GM18502 (cell line): ENCODE results near the gene ERBB4.

Source experiments
- ATAC-seq: cut with Tn5 transposase; IDR thresholded peaks from one replicate; pipeline ENCODE4 v1.9.1; 2021; ENCODE audit warnings: mild to moderate bottlenecking; ENCODE audit not compliant: unreplicated experiment, poor library complexity

Gene ERBB4

DNA sequence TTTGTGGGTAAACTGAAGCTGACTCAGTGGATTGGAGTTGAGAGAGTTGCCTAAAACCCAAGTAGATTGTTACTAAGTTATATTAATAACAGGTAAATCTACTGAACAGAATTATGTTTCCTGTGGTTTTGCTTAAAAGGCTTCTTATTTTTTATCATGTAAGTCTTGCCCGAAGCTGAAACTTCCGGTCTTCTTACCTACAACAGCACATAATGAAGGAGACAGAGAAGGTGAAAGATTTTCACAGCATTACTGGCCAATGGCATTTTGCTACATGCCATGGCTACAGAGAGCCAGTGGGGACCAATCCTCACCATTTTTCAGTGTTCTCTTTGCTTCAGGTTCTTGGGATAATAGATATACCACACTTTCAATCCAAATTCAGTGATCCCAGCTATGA is 220.0 kb downstream of the ERBB4 start:
- ATAC-seq, result no peak

DNA sequence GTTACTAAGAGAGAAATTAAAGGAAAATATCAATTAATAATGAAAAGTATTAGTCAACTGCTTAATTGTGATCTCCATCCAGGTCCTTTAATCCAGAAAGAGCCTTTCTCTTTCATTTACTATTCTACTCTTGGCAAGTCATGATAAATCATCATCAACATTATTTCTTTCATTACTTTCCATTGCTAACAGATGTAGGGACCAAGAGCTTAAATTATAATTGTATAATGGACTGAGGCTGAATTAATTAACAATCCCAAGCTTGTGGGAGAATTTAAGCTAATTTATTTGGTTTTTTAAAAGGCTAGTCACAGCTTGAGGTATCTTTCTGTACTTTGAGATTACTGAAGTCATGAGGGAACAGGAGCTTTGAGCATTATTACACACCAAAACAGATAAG is 223.9 kb downstream of the ERBB4 start:
- no peak for ATAC-seq

DNA sequence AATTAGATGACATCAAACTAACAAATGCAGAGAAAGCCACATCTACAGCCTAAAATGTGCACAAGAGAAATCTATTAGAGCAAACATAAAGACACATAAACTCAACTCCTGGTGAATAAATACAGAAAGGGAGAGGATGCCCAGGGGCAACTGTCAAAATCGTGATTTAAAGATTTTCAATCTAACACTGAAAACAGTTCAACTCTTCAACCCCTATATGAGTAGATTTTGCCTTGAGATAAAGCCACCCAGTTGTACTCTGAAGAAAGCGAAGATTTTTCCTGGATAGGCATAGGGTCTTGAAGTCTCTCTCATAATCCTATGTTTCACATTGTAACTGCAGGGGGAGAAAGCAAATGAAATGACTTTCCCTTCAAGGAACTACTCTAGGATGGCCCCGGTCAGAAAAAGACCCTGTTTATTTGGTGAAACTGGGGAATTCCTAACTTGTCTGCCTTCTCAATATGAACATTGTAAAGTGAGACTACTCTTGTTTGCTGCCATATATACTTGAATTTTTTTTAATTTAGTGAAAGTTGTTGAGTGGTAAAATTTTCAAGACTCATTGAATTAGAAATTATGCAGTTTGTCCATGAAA is 226.7 kb downstream of the ERBB4 start:
- ATAC-seq, result no peak

DNA sequence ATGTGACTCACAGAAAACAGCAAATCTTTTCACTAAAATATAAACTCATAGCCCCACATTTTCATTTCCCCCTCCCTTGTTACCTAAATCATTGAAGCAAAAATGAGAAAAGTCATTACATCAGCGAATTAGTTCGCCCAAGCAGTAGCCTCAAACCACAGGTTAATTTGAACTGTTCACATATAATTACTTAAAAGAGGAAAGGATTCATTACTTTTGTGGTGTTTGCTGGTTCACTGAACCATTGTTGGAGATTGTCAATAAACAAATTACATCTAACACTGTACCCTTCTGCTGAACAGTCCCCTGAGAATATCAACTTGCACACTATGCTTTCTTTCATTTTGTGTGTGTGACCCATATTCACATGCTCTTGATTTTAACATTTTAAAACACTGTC is 238.7 kb downstream of the ERBB4 start:
- ATAC-seq, result no peak

DNA sequence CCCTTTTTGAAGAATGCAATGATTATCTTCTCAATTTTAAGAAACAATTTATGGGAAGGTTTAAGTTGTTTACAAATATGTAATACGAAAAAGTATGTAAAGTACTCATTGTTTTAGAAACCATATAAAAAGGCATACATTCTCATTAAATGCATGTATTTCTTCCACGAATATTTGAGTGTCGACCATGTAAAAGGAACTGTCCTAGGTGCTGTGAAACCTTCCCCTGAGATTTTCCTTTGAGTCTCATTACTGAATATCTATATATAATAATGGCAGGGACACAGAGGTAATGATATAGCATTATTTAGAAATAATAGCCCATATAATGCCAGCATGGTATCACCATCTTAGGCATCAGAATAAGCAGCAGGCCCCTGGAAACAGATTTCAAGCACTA is 239.3 kb downstream of the ERBB4 start:
- no peak for ATAC-seq

DNA sequence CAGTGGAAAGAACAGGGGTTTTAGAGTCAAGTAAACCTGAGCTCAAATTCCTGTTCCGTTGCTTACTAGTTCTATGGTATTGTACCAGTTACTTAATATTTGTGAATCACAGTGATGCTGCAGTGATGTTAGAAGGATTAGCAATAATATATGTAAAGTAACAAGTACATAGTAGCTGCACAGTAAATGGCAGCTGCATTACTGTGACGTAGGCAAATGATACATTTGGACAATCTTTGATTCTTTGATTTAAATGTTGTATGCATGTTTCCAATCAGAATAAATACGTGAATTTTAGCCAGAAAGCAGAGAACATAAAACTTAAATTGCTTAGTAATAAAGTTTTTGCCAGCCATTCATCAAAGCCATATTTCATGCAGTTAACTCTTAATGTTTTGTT is 243.0 kb downstream of the ERBB4 start:
- ATAC-seq, result no peak

DNA sequence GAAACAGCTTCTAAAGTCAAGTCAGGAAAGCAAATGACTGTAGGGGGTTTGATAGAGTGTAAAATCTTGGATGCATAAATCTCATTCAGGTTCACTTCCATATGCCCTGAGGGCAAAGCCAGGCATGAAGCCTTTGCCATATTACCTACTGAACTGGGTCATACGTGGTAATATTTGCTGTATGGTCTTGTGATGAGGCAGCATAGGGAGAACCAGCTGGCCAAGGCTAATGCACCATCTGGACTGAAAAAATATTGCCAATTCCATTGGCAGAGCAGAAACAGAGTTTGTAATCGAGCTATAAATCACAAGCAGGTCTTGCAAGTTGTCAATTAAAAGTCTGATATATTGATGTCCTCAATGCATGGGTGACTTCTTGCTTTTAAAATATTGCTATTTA is 243.8 kb downstream of the ERBB4 start:
- no peak for ATAC-seq

DNA sequence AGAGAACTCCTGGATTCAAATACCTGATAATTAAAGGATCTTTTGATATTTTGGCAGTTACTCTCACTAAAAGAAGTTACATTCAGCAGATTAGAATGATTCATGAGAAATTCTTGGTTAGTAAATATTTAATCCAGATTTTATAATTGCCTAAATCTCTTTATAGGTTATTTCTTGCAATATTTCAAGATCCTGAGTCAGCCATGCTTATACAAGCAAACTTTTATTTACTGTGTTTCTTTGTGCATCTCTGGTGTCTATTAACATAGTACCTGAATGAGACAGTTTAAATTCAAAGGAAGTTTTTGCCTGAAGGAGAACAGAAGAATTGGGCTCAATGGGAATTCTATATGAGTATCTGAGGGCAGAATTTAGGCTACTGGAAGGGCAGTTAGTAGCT is 249.3 kb downstream of the ERBB4 start:
- ATAC-seq, result no peak

DNA sequence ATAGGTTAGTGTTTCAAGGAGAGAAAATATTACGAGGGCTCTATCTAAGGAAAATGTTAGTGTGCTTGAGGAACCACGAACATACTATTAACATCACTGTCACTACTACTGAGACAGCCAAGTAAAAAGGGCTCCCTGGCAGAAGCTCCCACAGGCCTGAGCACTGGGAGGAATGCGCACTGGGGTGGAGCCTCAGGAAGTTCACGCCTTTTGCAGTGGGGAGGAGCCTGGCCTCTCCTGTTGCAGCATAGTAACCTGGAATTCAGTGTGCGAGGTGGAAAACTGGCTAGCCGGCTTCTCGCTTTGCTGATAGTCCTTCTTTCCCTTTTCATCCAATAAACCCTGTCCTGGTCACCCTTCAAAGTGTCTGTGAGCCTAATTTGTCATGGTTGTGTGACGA is 250.3 kb downstream of the ERBB4 start:
- ATAC-seq, result no peak

DNA sequence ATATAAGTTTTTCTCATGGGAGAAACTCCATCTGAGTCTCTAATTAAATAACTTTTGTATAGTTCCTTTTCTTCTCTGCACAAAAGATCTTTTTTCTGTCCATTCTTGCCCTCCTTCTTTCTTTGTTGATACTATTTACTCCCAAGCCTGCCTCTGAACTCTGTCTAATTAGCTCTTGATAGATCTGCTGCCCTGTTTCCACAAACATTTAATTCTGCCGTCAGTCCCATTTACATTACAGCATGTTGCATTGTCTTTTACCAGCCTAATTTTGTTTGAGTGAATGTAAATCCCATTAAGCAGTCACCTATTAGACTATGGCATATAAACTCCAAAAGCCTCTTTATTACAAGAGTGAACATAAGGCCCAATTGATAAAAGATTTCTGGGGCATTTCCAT is 254.4 kb downstream of the ERBB4 start:
- ATAC-seq, result no peak

DNA sequence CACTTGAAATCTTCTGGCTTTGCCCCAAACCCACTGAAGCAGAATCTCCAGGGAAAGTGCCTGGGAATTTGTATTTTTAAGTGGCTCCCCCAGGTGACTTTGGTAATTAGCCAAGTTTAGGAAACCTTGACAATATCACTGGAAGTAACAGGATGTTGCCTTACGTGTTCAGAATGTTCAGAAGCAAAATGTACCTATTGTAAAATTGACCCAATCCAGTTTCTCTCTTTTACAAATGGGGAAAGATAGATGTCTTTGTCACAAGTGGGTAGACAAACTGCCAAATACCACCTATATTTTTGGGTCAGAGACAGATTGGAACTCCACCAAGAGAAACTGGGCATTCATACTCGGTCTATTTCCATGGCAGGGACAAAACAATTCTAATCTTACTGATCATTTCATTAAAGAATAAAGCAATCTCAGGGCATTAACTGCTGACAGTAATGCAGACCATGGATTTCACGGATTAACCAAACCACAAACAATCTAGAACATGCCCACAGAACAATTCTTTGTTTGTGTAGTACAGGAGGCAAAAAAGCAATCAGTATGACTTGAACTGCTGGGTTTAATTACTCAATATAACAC is 255.8 kb downstream of the ERBB4 start:
- ATAC-seq, result no peak

DNA sequence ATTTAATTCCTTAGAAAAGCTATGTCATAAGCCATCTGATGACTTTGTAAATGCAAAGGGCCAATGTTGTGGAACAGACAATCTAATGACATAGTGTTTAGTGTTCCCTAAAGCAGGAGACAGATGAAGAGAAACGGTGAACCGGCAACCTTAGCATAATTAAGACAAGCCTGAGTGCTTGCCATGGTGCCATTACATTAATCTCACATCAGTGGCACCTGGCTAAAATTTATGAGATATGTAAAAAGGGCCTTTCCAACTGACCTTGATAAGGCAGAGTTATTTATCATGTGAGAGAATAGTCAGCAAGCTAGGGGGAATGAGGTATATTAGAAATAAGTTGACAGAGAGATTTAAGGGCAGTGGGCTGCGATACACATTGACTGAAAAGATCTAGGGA is 261.8 kb downstream of the ERBB4 start:
- ATAC-seq, result no peak

DNA sequence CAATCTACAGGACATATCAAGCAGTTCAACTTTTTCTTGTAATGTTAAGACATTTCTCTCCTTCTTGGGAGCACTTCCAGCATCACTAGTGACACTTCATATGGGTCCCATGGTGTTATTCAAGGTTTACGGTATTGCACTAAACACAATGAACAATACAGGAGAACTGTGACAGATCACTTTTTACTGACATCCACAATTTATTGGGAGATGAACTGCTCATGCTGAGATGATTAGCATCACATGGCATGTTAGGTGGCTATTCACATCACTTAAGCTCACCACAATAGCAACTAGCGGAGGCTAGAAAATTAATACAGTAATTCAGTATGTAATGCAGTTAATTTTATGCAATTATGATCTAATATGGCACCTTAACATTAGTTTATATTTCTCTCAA is 264.4 kb downstream of the ERBB4 start:
- no peak for ATAC-seq

DNA sequence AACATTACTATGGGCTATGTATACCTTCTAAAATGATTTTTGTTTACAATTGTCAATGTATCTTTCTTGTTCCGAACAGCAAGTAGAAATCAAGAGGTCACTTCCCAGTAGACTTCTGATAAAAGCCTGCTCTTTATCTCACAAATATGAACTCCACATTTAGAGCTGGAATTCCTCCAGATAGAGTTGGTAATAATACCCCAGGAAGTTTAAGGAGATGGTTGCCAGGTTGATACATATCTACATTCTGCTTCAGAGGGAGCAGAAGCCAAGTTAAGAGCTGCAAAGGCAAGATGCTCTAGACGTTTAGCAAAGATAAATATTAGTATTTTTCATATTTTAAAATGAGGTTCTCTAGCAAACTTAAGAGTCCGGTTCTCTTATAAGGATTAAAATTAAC is 267.0 kb downstream of the ERBB4 start:
- ATAC-seq, result no peak

DNA sequence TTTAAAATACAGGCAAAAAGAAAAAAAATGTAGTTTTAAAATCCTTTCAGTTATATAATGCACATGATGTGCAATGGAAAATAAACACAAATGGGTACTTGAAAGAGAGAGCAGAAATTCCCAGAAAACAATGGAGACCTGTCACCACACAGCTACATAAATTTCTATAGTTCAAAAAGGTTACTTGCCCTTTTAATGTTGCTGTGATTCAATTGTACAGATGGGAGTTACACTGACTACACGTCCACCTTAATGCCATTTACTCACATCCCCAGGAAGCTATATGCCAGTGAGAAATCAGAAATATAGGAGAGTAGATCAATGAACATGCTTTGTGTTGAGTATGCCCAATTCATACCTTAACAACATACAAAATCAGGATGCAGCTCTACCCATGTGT is 269.6 kb downstream of the ERBB4 start:
- no peak for ATAC-seq

DNA sequence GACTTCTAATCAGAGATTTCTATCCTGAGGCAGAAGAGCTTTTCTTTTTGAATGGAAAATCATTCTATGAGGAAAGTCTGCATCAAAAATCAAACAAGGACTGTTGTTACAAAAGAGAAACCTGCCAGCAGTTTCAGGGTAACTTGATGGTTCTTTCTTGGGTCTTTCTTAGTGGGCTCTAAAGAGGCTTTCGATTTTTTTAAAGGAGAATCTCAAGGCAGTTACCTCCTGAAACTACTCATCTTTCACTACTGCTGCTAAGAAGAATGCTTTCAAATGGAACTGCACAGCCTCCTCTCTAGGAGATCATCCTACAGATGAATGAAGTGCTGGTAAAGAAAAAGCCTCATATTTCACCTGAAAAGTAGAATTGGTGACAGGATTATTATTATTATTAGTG is 272.3 kb downstream of the ERBB4 start:
- no peak for ATAC-seq

DNA sequence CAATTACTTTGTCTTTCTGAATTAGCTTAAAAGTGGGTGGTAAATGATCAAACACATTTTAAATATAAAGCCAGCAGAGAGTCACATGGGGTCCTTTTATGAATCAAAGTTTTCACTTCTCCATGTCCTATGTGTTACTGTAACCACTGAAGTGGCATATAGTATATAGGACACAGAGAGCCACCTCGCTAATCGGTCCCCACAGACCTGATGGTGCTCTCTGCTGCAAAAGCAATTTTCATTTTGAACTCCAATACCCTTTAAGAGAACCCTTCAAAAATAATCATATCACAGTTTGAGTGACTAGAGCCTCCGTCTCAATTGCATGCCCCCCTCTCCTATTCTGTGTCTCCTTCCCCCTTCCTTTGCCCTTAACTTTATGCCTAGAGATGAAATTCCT is 272.8 kb downstream of the ERBB4 start:
- no peak for ATAC-seq

DNA sequence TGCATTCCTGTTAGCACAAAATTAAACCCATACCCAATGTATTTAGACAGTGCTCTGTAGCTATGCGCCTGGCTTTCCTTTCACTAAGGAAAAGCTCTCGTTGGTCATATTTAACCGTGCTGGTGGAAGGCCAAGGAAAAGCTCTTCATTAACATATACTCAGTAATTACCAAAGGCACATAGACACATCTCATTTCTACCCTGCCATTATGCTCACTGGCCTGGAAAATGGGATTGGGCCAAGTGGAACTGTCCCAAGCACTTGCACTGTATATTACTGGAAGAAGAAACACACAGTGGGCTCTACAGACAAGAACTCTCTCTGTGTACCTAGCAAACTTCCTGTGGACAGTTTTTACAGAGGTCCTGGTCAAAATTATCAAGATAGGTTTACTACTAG is 274.4 kb downstream of the ERBB4 start:
- no peak for ATAC-seq

DNA sequence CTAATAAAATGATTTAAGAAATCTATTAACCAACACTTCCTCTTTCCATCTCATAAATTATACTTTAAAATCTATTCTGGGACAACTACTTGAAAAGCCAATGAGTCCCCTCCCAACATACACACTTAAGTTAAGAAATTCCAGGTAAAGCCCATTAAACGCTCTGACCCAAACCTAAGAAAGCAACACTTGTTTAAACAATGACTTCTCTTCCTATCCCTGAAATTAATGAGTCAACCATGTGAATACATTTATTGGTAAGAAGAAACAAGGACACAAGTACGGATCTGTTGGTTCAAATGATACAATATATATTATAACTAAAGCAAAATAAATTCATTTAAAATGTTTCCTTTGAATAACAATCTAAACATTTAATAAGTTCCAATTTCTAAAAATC is 279.4 kb downstream of the ERBB4 start:
- ATAC-seq, result no peak

DNA sequence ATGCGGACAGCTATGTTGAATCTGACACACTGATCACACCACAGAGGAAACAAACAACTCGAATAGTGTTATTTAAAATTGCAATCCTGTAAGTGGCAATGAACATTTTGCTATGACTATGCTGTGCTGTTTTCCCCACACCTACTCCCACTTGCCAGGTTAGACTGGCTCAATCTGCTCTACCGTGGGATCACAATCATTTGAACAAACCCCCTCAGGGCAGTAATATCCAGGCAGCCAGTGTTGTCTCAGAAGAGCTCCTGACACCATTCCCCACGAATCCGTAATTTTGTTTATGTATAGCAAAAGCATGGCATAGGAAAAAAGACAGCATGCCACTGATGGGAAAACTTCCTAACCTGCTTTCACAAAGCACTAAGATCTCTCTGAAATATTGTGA is 284.3 kb downstream of the ERBB4 start:
- no peak for ATAC-seq

DNA sequence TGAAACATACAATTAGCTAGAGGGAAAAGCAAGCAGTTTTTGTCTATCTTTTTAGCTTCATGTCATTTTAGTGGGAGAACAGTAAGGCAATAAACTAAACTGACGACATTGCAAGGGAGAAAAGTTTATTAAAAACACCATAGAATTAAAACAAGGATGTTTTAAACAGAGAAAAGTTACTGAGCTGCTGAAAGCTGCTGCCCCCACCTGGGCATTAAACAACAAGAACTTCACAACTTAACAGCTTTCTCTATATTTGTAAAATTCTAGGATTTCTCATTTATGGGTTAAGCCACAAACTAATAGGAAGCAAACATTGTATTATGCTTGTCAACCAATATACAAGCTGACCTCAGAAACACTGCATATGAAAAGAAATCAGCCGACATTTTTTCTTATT is 289.2 kb downstream of the ERBB4 start:
- no peak for ATAC-seq

DNA sequence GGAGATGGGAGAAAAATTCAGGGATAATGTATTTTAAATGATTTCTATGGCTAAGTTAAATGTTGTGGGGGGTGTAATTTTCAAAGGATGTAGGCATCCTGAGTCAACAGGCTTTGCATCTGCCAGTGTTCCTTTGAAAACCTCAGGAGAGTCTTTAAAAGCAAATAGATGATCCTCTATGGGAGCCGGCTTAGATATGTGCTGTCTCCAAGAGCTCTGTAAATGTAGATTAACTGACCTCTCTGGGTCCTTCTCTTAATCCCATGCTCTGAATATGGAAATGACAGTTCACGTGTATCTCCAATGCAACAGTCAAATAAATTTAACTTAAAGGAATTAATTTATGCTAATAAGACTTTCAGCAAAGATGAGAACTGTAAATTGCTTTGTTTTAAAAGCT is 292.7 kb downstream of the ERBB4 start:
- no peak for ATAC-seq

DNA sequence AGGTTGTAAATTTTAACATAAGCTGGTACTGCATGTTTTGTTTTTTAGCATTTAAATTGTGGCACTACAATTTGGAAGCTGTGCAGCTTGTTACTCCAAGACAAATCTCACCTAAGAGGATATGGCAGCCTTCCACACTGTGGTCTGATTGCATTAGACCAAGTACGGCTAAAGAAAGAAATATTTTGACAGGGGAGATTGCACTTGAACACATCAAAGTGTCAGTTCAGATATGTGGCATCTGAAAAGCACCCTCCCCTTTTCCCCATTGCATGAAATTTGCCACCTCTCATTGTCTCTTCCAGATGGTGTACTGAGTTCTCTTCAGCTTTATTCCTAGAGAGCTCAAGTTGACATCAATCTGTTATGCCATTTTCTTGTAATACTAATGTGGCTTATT is 295.9 kb downstream of the ERBB4 start:
- ATAC-seq, result no peak
